ENCODE data around the gene EIF4G3.

Gene EIF4G3

GRCh38 chr1:21115098-21115760, 61.5 kb downstream of the EIF4G3 start:
- no peaks in the 10 kb centered on the region for H3K36me3 ChIP-seq (ENCODE audit: insufficient read depth, low read length)
- peak overlapping the region; percentile 54; the same call in 1 of the 2 replicates for H3K27ac ChIP-seq
- TF ChIP-seq EZH2 (IDR thresholded peaks at IDR 0.05): no peak
- no peak for TF ChIP-seq FOXP2 (optimal IDR thresholded peaks at IDR 0.05; ENCODE audit: control extremely low read depth, extremely low read length, insufficient read depth)
- no peak for TF ChIP-seq POLR2AphosphoS5 (IDR thresholded peaks at IDR 0.05; ENCODE audit: borderline replicate concordance, low read depth, low read length)
- no peak overlapping the region for H3K9ac ChIP-seq (ENCODE audit: insufficient read length)
- DNase-seq (ENCODE audit: low read depth, low spot score): no peak
- no peaks in the 10 kb centered on the region for H3K9me3 ChIP-seq (ENCODE audit: low read depth, low read length)
- no peak overlapping the region for H3K4me3 ChIP-seq

- no peaks in the 10 kb centered on the region for H3K36me3 ChIP-seq (ENCODE audit: insufficient read depth, low read length)
- no peak overlapping the region for H3K9ac ChIP-seq (ENCODE audit: insufficient read length)
- peak overlapping the region; percentile 54; the same call in 1 of the 2 replicates for H3K27ac ChIP-seq
Observed at GRCh38 chr1:21114431-21114830, 62.3 kb downstream of the EIF4G3 start.

GRCh38 chr1:21110163-21110562, 66.5 kb downstream of the EIF4G3 start:
- DNase-seq (ENCODE audit: low read depth, low spot score): no peak
- H3K27ac ChIP-seq: no peak overlapping the region
- TF ChIP-seq EZH2 (IDR thresholded peaks at IDR 0.05) (no peak), FOXP2 (optimal IDR thresholded peaks at IDR 0.05; ENCODE audit: control extremely low read depth, extremely low read length, insufficient read depth) (no peak), POLR2AphosphoS5 (IDR thresholded peaks at IDR 0.05; ENCODE audit: borderline replicate concordance, low read depth, low read length) (no peak)
- H3K9me3 ChIP-seq (ENCODE audit: low read depth, low read length): no peaks in the 10 kb centered on the region
- no peak overlapping the region for H3K4me3 ChIP-seq
- peaks cover 7% of the 10 kb centered on the region for H3K36me3 ChIP-seq (ENCODE audit: insufficient read depth, low read length)
- H3K9ac ChIP-seq (ENCODE audit: insufficient read length): no peak overlapping the region

More at GRCh38 chr1:21114431-21114830, 62.3 kb downstream of the EIF4G3 start:
- Histone ChIP-seq H3K4me3 (no peak overlapping the region), H3K9me3 (ENCODE audit: low read depth, low read length) (no peaks in the 10 kb centered on the region)
- DNase-seq (ENCODE audit: low read depth, low spot score): no peak
- TF ChIP-seq FOXP2 (optimal IDR thresholded peaks at IDR 0.05; ENCODE audit: control extremely low read depth, extremely low read length, insufficient read depth) (no peak), POLR2AphosphoS5 (IDR thresholded peaks at IDR 0.05; ENCODE audit: borderline replicate concordance, low read depth, low read length) (no peak), EZH2 (IDR thresholded peaks at IDR 0.05) (no peak)

GRCh38 chr1:21106709-21107108, 70.0 kb downstream of the EIF4G3 start:
- Histone ChIP-seq H3K9ac (ENCODE audit: insufficient read length) (no peak overlapping the region), H3K9me3 (ENCODE audit: low read depth, low read length) (no peaks in the 10 kb centered on the region), H3K36me3 (ENCODE audit: insufficient read depth, low read length) (peaks cover 21% of the 10 kb centered on the region), H3K4me3 (no peak overlapping the region), H3K27ac (no peak overlapping the region)
- TF ChIP-seq POLR2AphosphoS5 (IDR thresholded peaks at IDR 0.05; ENCODE audit: borderline replicate concordance, low read depth, low read length) (no peak), FOXP2 (optimal IDR thresholded peaks at IDR 0.05; ENCODE audit: control extremely low read depth, extremely low read length, insufficient read depth) (no peak), EZH2 (IDR thresholded peaks at IDR 0.05) (no peak)
- no peak for DNase-seq (ENCODE audit: low read depth, low spot score)

GRCh38 chr1:21106238-21106637, 70.5 kb downstream of the EIF4G3 start:
- DNase-seq (ENCODE audit: low read depth, low spot score): no peak
- Histone ChIP-seq H3K4me3 (no peak overlapping the region), H3K9me3 (ENCODE audit: low read depth, low read length) (no peaks in the 10 kb centered on the region), H3K27ac (no peak overlapping the region), H3K9ac (ENCODE audit: insufficient read length) (no peak overlapping the region), H3K36me3 (ENCODE audit: insufficient read depth, low read length) (peaks cover 21% of the 10 kb centered on the region)
- TF ChIP-seq POLR2AphosphoS5 (IDR thresholded peaks at IDR 0.05; ENCODE audit: borderline replicate concordance, low read depth, low read length): no peak
- TF ChIP-seq EZH2 (IDR thresholded peaks at IDR 0.05): no peak
- TF ChIP-seq FOXP2 (optimal IDR thresholded peaks at IDR 0.05; ENCODE audit: control extremely low read depth, extremely low read length, insufficient read depth): no peak

- H3K4me3 ChIP-seq: no peak overlapping the region
- H3K9me3 ChIP-seq (ENCODE audit: low read depth, low read length): no peaks in the 10 kb centered on the region
- H3K27ac ChIP-seq: no peak overlapping the region
- no peak for DNase-seq (ENCODE audit: low read depth, low spot score)
- H3K9ac ChIP-seq (ENCODE audit: insufficient read length): no peak overlapping the region
- H3K36me3 ChIP-seq (ENCODE audit: insufficient read depth, low read length): peaks cover 21% of the 10 kb centered on the region
- TF ChIP-seq EZH2 (IDR thresholded peaks at IDR 0.05) (no peak), FOXP2 (optimal IDR thresholded peaks at IDR 0.05; ENCODE audit: control extremely low read depth, extremely low read length, insufficient read depth) (no peak), POLR2AphosphoS5 (IDR thresholded peaks at IDR 0.05; ENCODE audit: borderline replicate concordance, low read depth, low read length) (no peak)
Observed at GRCh38 chr1:21105807-21106206, 70.9 kb downstream of the EIF4G3 start.

GRCh38 chr1:21104683-21105082, 72.0 kb downstream of the EIF4G3 start:
- no peak for DNase-seq (ENCODE audit: low read depth, low spot score)
- Histone ChIP-seq H3K4me3 (no peak overlapping the region), H3K9me3 (ENCODE audit: low read depth, low read length) (no peaks in the 10 kb centered on the region), H3K36me3 (ENCODE audit: insufficient read depth, low read length) (peaks cover 23% of the 10 kb centered on the region), H3K9ac (ENCODE audit: insufficient read length) (no peak overlapping the region), H3K27ac (no peak overlapping the region)
- TF ChIP-seq EZH2 (IDR thresholded peaks at IDR 0.05) (no peak), FOXP2 (optimal IDR thresholded peaks at IDR 0.05; ENCODE audit: control extremely low read depth, extremely low read length, insufficient read depth) (no peak), POLR2AphosphoS5 (IDR thresholded peaks at IDR 0.05; ENCODE audit: borderline replicate concordance, low read depth, low read length) (no peak)

GRCh38 chr1:21100481-21100921, 76.2 kb downstream of the EIF4G3 start:
- TF ChIP-seq FOXP2 (optimal IDR thresholded peaks at IDR 0.05; ENCODE audit: control extremely low read depth, extremely low read length, insufficient read depth) (no peak), POLR2AphosphoS5 (IDR thresholded peaks at IDR 0.05; ENCODE audit: borderline replicate concordance, low read depth, low read length) (no peak), EZH2 (IDR thresholded peaks at IDR 0.05) (no peak)
- Histone ChIP-seq H3K27ac (peak overlapping the region; percentile 78), H3K9me3 (ENCODE audit: low read depth, low read length) (no peaks in the 10 kb centered on the region), H3K4me3 (peak overlapping the region; percentile 14; the same call in 1 of the 2 replicates), H3K9ac (ENCODE audit: insufficient read length) (no peak overlapping the region), H3K36me3 (ENCODE audit: insufficient read depth, low read length) (peaks cover 47% of the 10 kb centered on the region)
- peak; percentile 58 for DNase-seq (ENCODE audit: low read depth, low spot score)

- Histone ChIP-seq H3K4me3 (no peak overlapping the region), H3K36me3 (ENCODE audit: insufficient read depth, low read length) (peaks cover 48% of the 10 kb centered on the region), H3K9ac (ENCODE audit: insufficient read length) (no peak overlapping the region), H3K9me3 (ENCODE audit: low read depth, low read length) (no peaks in the 10 kb centered on the region), H3K27ac (peak overlapping the region; percentile 78; the same call in 1 of the 2 replicates)
- TF ChIP-seq EZH2 (IDR thresholded peaks at IDR 0.05): no peak
- no peak for TF ChIP-seq POLR2AphosphoS5 (IDR thresholded peaks at IDR 0.05; ENCODE audit: borderline replicate concordance, low read depth, low read length)
- no peak for TF ChIP-seq FOXP2 (optimal IDR thresholded peaks at IDR 0.05; ENCODE audit: control extremely low read depth, extremely low read length, insufficient read depth)
- DNase-seq (ENCODE audit: low read depth, low spot score): no peak
Observed at GRCh38 chr1:21099869-21100131, 76.9 kb downstream of the EIF4G3 start.

All from SK-N-MC (cell line).